HG03571 (cell line): ENCODE results near the gene DIAPH1.

Experiments
- ATAC-seq: cut with Tn5 transposase; IDR thresholded peaks from one replicate; pipeline ENCODE4 v1.9.1; 2021; ENCODE audit not compliant: unreplicated experiment

Gene DIAPH1

GRCh38 chr5:141640051-141640415 lies 21.2 kb upstream of the DIAPH1 start:
- no peak for ATAC-seq

GRCh38 chr5:141639357-141640050 lies 20.7 kb upstream of the DIAPH1 start:
- no peak for ATAC-seq

GRCh38 chr5:141638771-141639170 lies 20.0 kb upstream of the DIAPH1 start:
- no peak for ATAC-seq

- no peak for ATAC-seq
These were observed 19.1 kb upstream of the DIAPH1 start for GRCh38 chr5:141637767-141638419.

GRCh38 chr5:141637123-141637766 lies 18.4 kb upstream of the DIAPH1 start:
- ATAC-seq = peak; percentile 12

GRCh38 chr5:141636413-141637122 lies 17.8 kb upstream of the DIAPH1 start, which contains the start of the genes HDAC3 and RELL2:
TSS of gene HDAC3 (minus strand) at chr5:141636849. CDS start at chr5:141636790, 59 bp downstream.
TSS of gene RELL2 (plus strand) at chr5:141636997. CDS start at chr5:141638226, 1,229 bp downstream.
- peak; percentile 73 for ATAC-seq

GRCh38 chr5:141636106-141636412 lies 17.3 kb upstream of the DIAPH1 start:
- no peak for ATAC-seq

- ATAC-seq = no peak
These were observed 16.8 kb upstream of the DIAPH1 start for GRCh38 chr5:141635646-141636045.

GRCh38 chr5:141634720-141635119 lies 15.9 kb upstream of the DIAPH1 start:
- no peak for ATAC-seq

GRCh38 chr5:141633871-141634561 lies 15.2 kb upstream of the DIAPH1 start:
- peak; percentile 65 for ATAC-seq

GRCh38 chr5:141632650-141633049 lies 13.8 kb upstream of the DIAPH1 start:
- no peak for ATAC-seq

GRCh38 chr5:141630570-141631140 lies 11.9 kb upstream of the DIAPH1 start:
- no peak for ATAC-seq

- ATAC-seq = no peak
These were observed 9.5 kb upstream of the DIAPH1 start for GRCh38 chr5:141628175-141628788.

- ATAC-seq = no peak
These were observed 4.8 kb upstream of the DIAPH1 start for GRCh38 chr5:141623611-141624010.

GRCh38 chr5:141623186-141623585 lies 4.4 kb upstream of the DIAPH1 start:
- peak; percentile 36 for ATAC-seq

GRCh38 chr5:141618030-141618803 lies 583 bp downstream of the DIAPH1 start:
- peak; percentile 20 for ATAC-seq

- no peak for ATAC-seq
These were observed 1.1 kb downstream of the DIAPH1 start for GRCh38 chr5:141617682-141618029.

GRCh38 chr5:141617128-141617527 lies 1.7 kb downstream of the DIAPH1 start:
- ATAC-seq = no peak

GRCh38 chr5:141615991-141616720 lies 2.6 kb downstream of the DIAPH1 start:
- no peak for ATAC-seq
